Heart left ventricle (tissue), 16 donors: ENCODE results near the gene TPD52L2. TPM values are rescaled to one million over a fixed set of nuclear protein-coding genes. Genes with fewer than 3 reads are reported as not detected.
A peak's percentile ranks its signal among the peaks of the same experiment; 100 is the strongest.
"Not testable (repeated sequence)": the region's sequence is repeated elsewhere in the genome, so short reads cannot be mapped to it uniquely, and the experiment has no call there.

Experiments
- ATAC-seq, 4 donors: fragments of 200-7000 bp; cut with Tn5 transposase; one replicate each; pipeline ENCODE4 v1.9.1; 2020 to 2022; ENCODE audit warnings: moderate library complexity in 4 of 4, mild to moderate bottlenecking in 3 of 4, moderate number of reproducible peaks in 1 of 4
- DNase-seq, 5 donors: peaks; one replicate each; pipeline ENCODE4 v3.0.0-alpha.2; 2020
- H3K27ac ChIP-seq, 12 donors: fragments of 200-600 bp; sonication (generic) in 4 of 12; one replicate each; pipeline versions ENCODE4 v1.5.0 to v1.8.0; 2016 to 2022; ENCODE audit warnings: mild to moderate bottlenecking in 2 of 12
- H3K27me3 ChIP-seq, 9 donors: fragments of 200-600 bp; sonication (generic) in 2 of 9; one replicate each; pipeline versions ENCODE4 v1.5.1 to v1.8.0; 2016 to 2022; ENCODE audit warnings: mild to moderate bottlenecking in 3 of 9
- H3K36me3 ChIP-seq, 9 donors: fragments of 200-600 bp; sonication (generic) in 2 of 9; one replicate each; pipeline versions ENCODE4 v1.5.0 to v1.8.0; 2018 to 2022; ENCODE audit warnings: mild to moderate bottlenecking in 2 of 9
- H3K4me1 ChIP-seq, 12 donors: fragments of 200-600 bp; sonication (generic) in 4 of 12; one replicate each; pipeline versions ENCODE4 v1.5.0 to v1.8.0; 2016 to 2022; ENCODE audit warnings: mild to moderate bottlenecking in 3 of 12
- H3K4me3 ChIP-seq, 12 donors: fragments of 200-600 bp; sonication (generic) in 4 of 12; one replicate each; pipeline versions ENCODE4 v1.5.0 to v1.8.0; 2017 to 2022; ENCODE audit warnings: mild to moderate bottlenecking in 9 of 12, moderate library complexity in 4 of 12
- H3K9me3 ChIP-seq, 12 donors: fragments of 200-600 bp; sonication (generic) in 4 of 12; one replicate each; pipeline versions ENCODE4 v1.5.0 to v1.8.0; 2016 to 2022; ENCODE audit warnings: mild to moderate bottlenecking in 1 of 12
- CTCF ChIP-seq, 12 donors: fragments of 200-600 bp; sonication (generic) in 4 of 12; IDR thresholded peaks; one replicate each; pipeline versions ENCODE4 v1.5.0 to v1.8.0; 2018 to 2022; ENCODE audit warnings: antibody characterized with exemption in 12 of 12, mild to moderate bottlenecking in 5 of 12
- POLR2A ChIP-seq, 2 donors: fragments of 450-650 bp; IDR thresholded peaks; one replicate each; pipeline ENCODE4 v1.6.1; 2017; ENCODE audit warnings: antibody characterized with exemption in 2 of 2, mild to moderate bottlenecking in 2 of 2, moderate library complexity in 2 of 2
- WGBS, 4 donors: extraction: QIAGEN DNeasy Blood & Tissue Kit in 2 of 4; methylation state at CpG; one replicate each; pipeline versions ENCODE4 v1.1.5 to v1.1.7; 2013 to 2018; 5-methylcytosine and 5-hydroxymethylcytosine counted together
- intact Hi-C, 10 donors: fragments of 100-400 bp; cut with DNase I; formaldehyde crosslinking; loops; one replicate each; pipeline versions ENCODE4 v1.11.1 to v1.14.2; 2022
- polyA plus RNA-seq, 2 donors: library from polyadenylated mRNA; stranded (reverse); fragments of 200-250 nt; gene quantifications; one replicate each; pipeline ENCODE4 v1.2.3, GENCODE V29; 2013
- total RNA-seq, 9 donors: library from RNA; depleted of rRNA in 2 of 9; stranded (reverse); fragments of >200 nt in 2 of 9; fragmentation: NEBNext Ultra II Directional in 3 of 9; extraction: Animal tissue kit (Norgen Biotek cat#: 25700) in 3 of 9; gene quantifications; one replicate each; pipeline versions ENCODE4 v1.1.0 to v1.2.4, GENCODE V29; 2016 to 2023
- donor health status: ischemic (EF 13 %, LVEDD 7.1; RV severe dilation, severe dysfunction).
- donor health status: healthy with polysubstance abuse.
- donor health status: DM: no; HTN: yes; CAD: no.
- donor health status: DM: no; HTN: no; CAD: no.
- donor health status: ischemic (EF 25% LVEDD 6.9; RV normal size, moderate dysfunction).
- donor health status: ischemic (EF 25% LVEDD 5.7; RV mildly dilated, moderate dysfunction).
- donor health status: healthy.
- donor health status: DM: yes; HTN: yes; CAD: no.
- donor health status: ischemic (EF 35%, LVEDD 5.7; RV mildly dilated, moderate dysfunction).
- donor health status: nonischemic (EF 11% LVEDD 7.7; RV severe dilation, severe dysfunction).
- donor health status: DM: yes; HTN: yes; CAD: no.
- donor health status: PGD.
- donor health status: ischemic (EF 29% LVEDD 5.4; RV normal size, mild dysfunction).
- donor health status: nonischemic (EF 23%, LVEDD 6.1; RV moderate dilation, normal function).

TPD52L2 gene
- total and polyA plus RNA-seq, 11 donors = 44.4 to 179 (median 72.2) TPM

GRCh38 chr20:63864545-63864977 lies 509 bp upstream of the TPD52L2 start:
- DNase-seq (no peak), ATAC-seq (no peak)
- no peaks in the 10 kb centered on the region for H3K9me3 ChIP-seq
- H3K4me1 ChIP-seq = peaks cover 8 to 59% (median 27%) of the 10 kb centered on the region in 12 donors
- no peak for TF ChIP-seq POLR2A (IDR thresholded peaks at IDR 0.05)
- TF ChIP-seq CTCF (IDR thresholded peaks at IDR 0.05) = peak in 2 of 12 donors; percentile 3 to 10
- WGBS, 4 donors = 0 to 2% (median 0%) methylated on average over 25 of the region's 25 CpGs
- peaks cover 0 to 39% (median 16%) of the 10 kb centered on the region in 9 donors for H3K36me3 ChIP-seq
- no peaks in the 10 kb centered on the region for H3K27me3 ChIP-seq
- peak overlapping the region; percentile 68 to 98 (median 92) for H3K27ac ChIP-seq
- intact Hi-C loops = loop anchor here (2.0 to 10.0 kb wide), 16 partner anchors 30 to 330 kb away; partner anchors contain the start of genes PTK6 (in 3 of the 10), ARFRP1 (in 1 of the 10), DNAJC5 (in 1 of the 10) and GMEB2 (in 1 of the 10)
- H3K4me3 ChIP-seq = peak overlapping the region; percentile 73 to 99 (median 82)

GRCh38 chr20:63867042-63867441 lies 2.0 kb downstream of the TPD52L2 start:
- not testable (repeated sequence) for H3K27me3 ChIP-seq, H3K9me3 ChIP-seq, H3K27ac ChIP-seq, H3K4me3 ChIP-seq, ATAC-seq, DNase-seq
- Histone ChIP-seq H3K36me3 (peaks cover 0 to 53% (median 41%) of the 10 kb centered on the region in 9 donors), H3K4me1 (peaks cover 8 to 42% (median 25%) of the 10 kb centered on the region in 12 donors)
- WGBS, 4 donors = 92 to 95% (median 95%) methylated on average over 13 of the region's 13 CpGs
- intact Hi-C loops = loop anchor here in 4 of 10 donors (5.0 to 10.0 kb wide), 7 partner anchors 52 to 332 kb away; partner anchors contain the start of genes PTK6 (in 2 of the 4), GMEB2 (in 1 of the 4), RTEL1 (in 1 of the 4) and SRMS (in 1 of the 4)

GRCh38 chr20:63868264-63868663 lies 3.2 kb downstream of the TPD52L2 start:
- H3K36me3 ChIP-seq = peaks cover 0 to 58% (median 51%) of the 10 kb centered on the region in 9 donors
- H3K27ac ChIP-seq = no peak overlapping the region
- no peaks in the 10 kb centered on the region for H3K27me3 ChIP-seq
- H3K4me1 ChIP-seq = peaks cover 8 to 51% (median 23%) of the 10 kb centered on the region in 12 donors
- no peaks in the 10 kb centered on the region for H3K9me3 ChIP-seq
- 87 to 92% (median 91%) methylated on average over 5 of the region's 5 CpGs for WGBS, 4 donors
- intact Hi-C loops = loop anchor here in 4 of 10 donors (5.0 to 10.0 kb wide), 7 partner anchors 53 to 333 kb away; partner anchors contain the start of genes PTK6 (in 2 of the 4), GMEB2 (in 1 of the 4), RTEL1 (in 1 of the 4) and SRMS (in 1 of the 4)
- no peak overlapping the region for H3K4me3 ChIP-seq
- TF ChIP-seq POLR2A (IDR thresholded peaks at IDR 0.05) (no peak), CTCF (IDR thresholded peaks at IDR 0.05) (no peak)
- DNase-seq (no peak), ATAC-seq (no peak)

- H3K4me3 ChIP-seq = peak overlapping the region in 1 of 12 donors; percentile 43
- H3K27ac ChIP-seq = peak overlapping the region in 7 of 12 donors; percentile 13 to 92 (median 60)
- peak; percentile 60 to 74 (median 61) for DNase-seq
- peaks cover 0 to 27% (median 4%) of the 10 kb centered on the region in 12 donors for H3K4me1 ChIP-seq
- 77 to 81% (median 78%) methylated on average over 14 of the region's 14 CpGs for WGBS, 4 donors
- ATAC-seq = peak; percentile 68 to 91 (median 84)
- H3K36me3 ChIP-seq = peaks cover 0 to 100% (median 91%) of the 10 kb centered on the region in 9 donors
- H3K9me3 ChIP-seq = no peaks in the 10 kb centered on the region
- intact Hi-C loops = loop anchor here in 1 of 10 donors (10.0 kb wide), 1 partner anchor 339 kb away; the partner anchor contains the start of gene PTK6
- TF ChIP-seq CTCF (IDR thresholded peaks at IDR 0.05) (no peak), POLR2A (IDR thresholded peaks at IDR 0.05) (no peak)
- H3K27me3 ChIP-seq = no peaks in the 10 kb centered on the region
These were observed 8.5 kb downstream of the TPD52L2 start for GRCh38 chr20:63873477-63873971.

GRCh38 chr20:63874241-63874640 lies 9.2 kb downstream of the TPD52L2 start:
- intact Hi-C loops = loop anchor here in 1 of 10 donors (10.0 kb wide), 1 partner anchor 339 kb away; the partner anchor contains the start of gene PTK6
- not testable (repeated sequence) for ATAC-seq, H3K27me3 ChIP-seq, H3K9me3 ChIP-seq, DNase-seq, H3K4me3 ChIP-seq
- WGBS, 4 donors = 91 to 95% (median 94%) methylated on average over 7 of the region's 7 CpGs
- Histone ChIP-seq H3K4me1 (peaks cover 0 to 26% (median 4%) of the 10 kb centered on the region in 12 donors), H3K27ac (peak overlapping the region in 1 of 12 donors; percentile 92), H3K36me3 (peaks cover 0 to 100% (median 86%) of the 10 kb centered on the region in 9 donors)
